Brain microvascular endothelial cell (primary cell): ENCODE data around the gene MYOG.

ENCODE experiments used
- DNase-seq: peaks from one replicate; pipeline ENCODE4 v3.0.0-alpha.2; 2020
- H3K27ac ChIP-seq: fragments of 250-450 bp; sonication (Bioruptor Pico); 2 replicates; pipeline ENCODE4 v1.5.1; 2020; ENCODE audit warnings: mild to moderate bottlenecking, moderate library complexity
- H3K27me3 ChIP-seq: fragments of 250-450 bp; sonication (Bioruptor Pico); replicated peaks from 2 replicates; pipeline ENCODE4 v1.5.1; 2020; ENCODE audit warnings: mild to moderate bottlenecking
- H3K36me3 ChIP-seq: fragments of 250-450 bp; sonication (Bioruptor Pico); replicated peaks from 2 replicates; pipeline ENCODE4 v1.5.1; 2020; ENCODE audit warnings: mild to moderate bottlenecking
- H3K4me3 ChIP-seq: 2 replicates; pipeline ENCODE4 v1.5.1; 2011; ENCODE audit warnings: low read depth, mild to moderate bottlenecking, control low read depth, low read length, moderate library complexity
- CTCF ChIP-seq: IDR thresholded peaks from 2 replicates; pipeline ENCODE4 v1.5.1; 2011; ENCODE audit warnings: low read depth, mild to moderate bottlenecking, moderate library complexity, low read length, control low read depth, inconsistent platforms; ENCODE audit errors: missing control alignments
- in situ Hi-C: cut with HindIII; loops from 2 replicates; pipeline ENCODE4 v1.10.0; 2017; ENCODE audit warnings: low sequenced_read_pairs, low pct_ligation_motif_present

MYOG gene

GRCh38 chr1:203057911-203058675 is 27.7 kb downstream of the MYOG start:
- Histone ChIP-seq H3K4me3 (no peak overlapping the region), H3K27me3 (peaks cover 5% of the 10 kb centered on the region), H3K27ac (no peak overlapping the region), H3K36me3 (no peaks in the 10 kb centered on the region)
- TF ChIP-seq CTCF = no peak
- DNase-seq = no peak
- in situ Hi-C loops = no loop called here

GRCh38 chr1:203056516-203056915 is 29.3 kb downstream of the MYOG start:
- Histone ChIP-seq H3K36me3 (no peaks in the 10 kb centered on the region), H3K4me3 (no peak overlapping the region), H3K27ac (no peak overlapping the region), H3K27me3 (peaks cover 9% of the 10 kb centered on the region)
- DNase-seq = no peak
- in situ Hi-C loops = no loop called here
- peak; percentile 26 for TF ChIP-seq CTCF

- H3K36me3 ChIP-seq = no peaks in the 10 kb centered on the region
- in situ Hi-C loops = no loop called here
- no peak for DNase-seq
- no peak for TF ChIP-seq CTCF
- H3K4me3 ChIP-seq = no peak overlapping the region
- H3K27me3 ChIP-seq = peaks cover 9% of the 10 kb centered on the region
- no peak overlapping the region for H3K27ac ChIP-seq
These were observed 29.8 kb downstream of the MYOG start for GRCh38 chr1:203056012-203056411.

GRCh38 chr1:203055161-203055799 is 30.5 kb downstream of the MYOG start:
- H3K36me3 ChIP-seq = no peaks in the 10 kb centered on the region
- in situ Hi-C loops = no loop called here
- peaks cover 9% of the 10 kb centered on the region for H3K27me3 ChIP-seq
- no peak overlapping the region for H3K4me3 ChIP-seq
- no peak overlapping the region for H3K27ac ChIP-seq
- peak; percentile 17 for TF ChIP-seq CTCF
- DNase-seq = no peak

- H3K27ac ChIP-seq = no peak overlapping the region
- in situ Hi-C loops = no loop called here
- peaks cover 9% of the 10 kb centered on the region for H3K27me3 ChIP-seq
- no peak for TF ChIP-seq CTCF
- DNase-seq = no peak
- no peak overlapping the region for H3K4me3 ChIP-seq
- no peaks in the 10 kb centered on the region for H3K36me3 ChIP-seq
These were observed 31.2 kb downstream of the MYOG start for GRCh38 chr1:203054642-203055041.
